Ectodermal cell (in vitro differentiated cells): ENCODE data around the gene FAM234A.
"Not testable (repeated sequence)": the region's sequence is repeated elsewhere in the genome, so short reads cannot be mapped to it uniquely, and the experiment has no call there.

ENCODE experiments used
- H3K27ac ChIP-seq: 2 replicates; pipeline ENCODE4 v1.7.0; 2013; ENCODE audit warnings: mild to moderate bottlenecking, low read depth, low read length; ENCODE audit not compliant: insufficient read depth, poor library complexity, severe bottlenecking
- H3K27me3 ChIP-seq: 2 replicates; pipeline ENCODE4 v1.7.0; 2013; ENCODE audit warnings: mild to moderate bottlenecking, low read length; ENCODE audit not compliant: insufficient read depth, control insufficient read depth, poor library complexity, severe bottlenecking
- H3K36me3 ChIP-seq: one replicate; pipeline ENCODE4 v1.7.0; 2013; ENCODE audit warnings: low read length; ENCODE audit not compliant: control insufficient read depth, insufficient read depth
- H3K4me1 ChIP-seq: one replicate; pipeline ENCODE4 v1.7.0; 2013; ENCODE audit warnings: low read length; ENCODE audit not compliant: control insufficient read depth, insufficient read depth
- H3K4me3 ChIP-seq: 2 replicates; pipeline ENCODE4 v1.7.0; 2013; ENCODE audit warnings: low read depth, low read length, control low read depth; ENCODE audit not compliant: insufficient read depth
- H3K9me3 ChIP-seq: 2 replicates; pipeline ENCODE4 v1.7.0; 2013; ENCODE audit warnings: mild to moderate bottlenecking, low read length, moderate library complexity; ENCODE audit not compliant: control insufficient read depth
- WGBS, 2 experiments: methylation state at CpG; one replicate each; pipeline ENCODE4 v1.1.7; 2013; ENCODE audit warnings: missing lambda C conversion rate in 2 of 2; 5-methylcytosine and 5-hydroxymethylcytosine counted together

The FAM234A gene

DNA sequence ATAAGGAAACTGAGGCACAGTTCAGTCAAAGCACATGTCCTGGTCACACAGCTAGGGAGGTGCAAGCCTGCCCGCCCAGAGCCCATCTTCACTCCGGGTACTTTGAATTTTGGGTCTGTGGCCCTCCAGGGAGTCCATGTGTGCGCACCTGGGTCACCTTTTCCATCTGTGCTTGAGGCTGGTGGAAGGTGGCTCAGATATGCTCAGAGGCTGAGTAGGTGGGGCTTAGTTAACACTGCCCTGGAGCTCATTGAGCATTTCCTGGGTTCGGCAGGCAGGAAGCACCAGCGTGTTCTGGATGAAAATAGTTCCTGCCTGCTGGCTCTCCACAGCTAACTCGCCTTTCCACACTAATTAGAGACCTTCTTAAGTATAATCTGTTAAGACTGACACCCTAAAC lies 19.2 kb downstream of the FAM234A start:
- H3K27ac ChIP-seq = no peak overlapping the region
- H3K4me1 ChIP-seq = no peaks in the 10 kb centered on the region
- 92 to 95% methylated on average over 6 of the region's 6 CpGs for WGBS, 2 experiments
- peaks cover 2% of the 10 kb centered on the region for H3K36me3 ChIP-seq
- no peak overlapping the region for H3K4me3 ChIP-seq
- no peaks in the 10 kb centered on the region for H3K9me3 ChIP-seq
- H3K27me3 ChIP-seq = no peaks in the 10 kb centered on the region

DNA sequence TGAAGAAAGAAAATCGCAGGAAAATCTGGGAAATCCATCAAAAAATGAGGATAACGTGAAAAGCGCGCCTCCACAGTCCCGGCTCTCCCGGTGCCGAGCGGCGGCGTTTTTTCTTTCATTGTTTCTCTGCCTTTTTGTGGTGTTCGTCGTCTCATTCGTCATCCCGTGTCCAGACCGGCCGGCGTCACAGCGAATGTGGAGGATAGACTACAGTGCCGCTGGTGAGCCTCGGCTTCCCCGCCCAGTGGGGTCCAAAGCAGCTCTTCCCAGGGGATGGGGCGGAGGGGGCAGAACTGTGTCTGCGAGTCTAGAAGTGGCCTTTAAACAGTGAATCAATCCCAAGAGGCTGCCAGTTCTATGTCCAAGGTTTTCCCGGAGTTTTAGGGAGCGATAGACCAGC lies 19.8 kb downstream of the FAM234A start:
- Histone ChIP-seq H3K9me3 (no peaks in the 10 kb centered on the region), H3K4me3 (no peak overlapping the region), H3K27me3 (no peaks in the 10 kb centered on the region), H3K27ac (no peak overlapping the region), H3K4me1 (no peaks in the 10 kb centered on the region), H3K36me3 (peaks cover 2% of the 10 kb centered on the region)
- WGBS, 2 experiments = 94 to 95% methylated on average over 25 of the region's 25 CpGs

DNA sequence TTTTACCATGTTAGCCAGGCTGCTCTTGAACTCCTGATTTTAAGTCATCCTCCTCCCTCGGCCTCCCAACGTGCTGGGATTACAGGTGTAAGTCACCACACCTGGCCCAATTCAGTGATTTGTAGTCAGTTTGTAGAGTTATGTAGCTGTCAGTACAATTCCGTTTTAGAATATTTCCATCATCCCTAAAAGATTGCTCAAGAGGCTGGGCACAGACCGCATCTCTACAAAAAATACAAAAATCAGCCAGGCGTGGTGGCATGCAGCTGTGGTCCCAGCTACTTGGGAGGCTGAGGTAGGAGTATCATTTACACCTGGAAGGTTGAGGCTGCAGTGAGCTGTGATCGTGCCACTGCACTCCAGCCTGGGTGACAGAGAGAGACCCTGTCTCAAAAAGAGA lies 20.6 kb downstream of the FAM234A start:
- Histone ChIP-seq H3K9me3 (no peaks in the 10 kb centered on the region), H3K27ac (no peak overlapping the region)
- 95 to 96% methylated on average over 6 of the region's 6 CpGs for WGBS, 2 experiments

DNA sequence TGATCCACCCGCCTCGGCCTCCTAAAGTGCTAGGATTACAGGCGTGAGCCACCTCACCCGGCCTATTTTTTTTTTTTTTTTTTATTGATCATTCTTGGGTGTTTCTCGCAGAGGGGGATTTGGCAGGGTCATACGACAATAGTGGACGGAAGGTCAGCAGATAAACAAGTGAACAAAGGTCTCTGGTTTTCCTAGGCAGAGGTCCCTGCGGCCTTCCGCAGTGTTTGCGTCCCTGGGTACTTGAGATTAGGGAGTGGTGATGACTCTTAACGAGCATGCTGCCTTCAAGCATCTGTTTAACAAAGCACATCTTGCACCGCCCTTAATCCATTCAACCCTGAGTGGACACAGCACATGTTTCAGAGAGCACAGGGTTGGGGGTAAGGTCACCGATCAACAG lies 23.5 kb downstream of the FAM234A start:
- H3K27me3 ChIP-seq, H3K9me3 ChIP-seq, H3K4me3 ChIP-seq, H3K4me1 ChIP-seq, H3K27ac ChIP-seq: not testable (repeated sequence)
- peaks cover 12% of the 10 kb centered on the region for H3K36me3 ChIP-seq
- WGBS, 2 experiments = 96 to 100% methylated on average over 8 of the region's 13 CpGs

More for the DNA sequence above, 20.6 kb downstream of the FAM234A start:
- no peak overlapping the region for H3K4me3 ChIP-seq
- peaks cover 2% of the 10 kb centered on the region for H3K36me3 ChIP-seq
- no peaks in the 10 kb centered on the region for H3K27me3 ChIP-seq
- no peaks in the 10 kb centered on the region for H3K4me1 ChIP-seq

DNA sequence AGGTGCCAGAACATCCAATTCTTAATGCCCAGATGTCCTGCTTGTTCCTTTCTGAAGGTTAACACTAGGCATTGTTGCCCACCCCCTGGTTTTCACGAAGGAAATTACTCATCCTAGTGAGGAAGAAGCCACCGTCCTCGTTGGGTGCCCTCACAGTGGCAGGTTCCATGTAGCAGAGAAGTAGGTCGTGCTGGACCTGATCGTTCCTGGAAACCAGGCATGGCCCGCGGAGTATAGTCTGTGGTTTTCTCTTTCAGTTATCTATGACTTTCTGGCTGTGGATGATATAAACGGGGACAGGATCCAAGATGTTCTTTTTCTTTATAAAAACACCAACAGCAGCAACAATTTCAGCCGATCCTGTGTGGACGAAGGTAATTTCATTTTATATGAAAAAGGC lies 24.6 kb downstream of the FAM234A start:
- Histone ChIP-seq H3K36me3 (peaks cover 17% of the 10 kb centered on the region), H3K27ac (no peak overlapping the region), H3K9me3 (no peaks in the 10 kb centered on the region), H3K27me3 (no peaks in the 10 kb centered on the region), H3K4me3 (no peak overlapping the region), H3K4me1 (no peaks in the 10 kb centered on the region)
- 94 to 96% methylated on average over 9 to 10 of the region's 10 CpGs for WGBS, 2 experiments

DNA sequence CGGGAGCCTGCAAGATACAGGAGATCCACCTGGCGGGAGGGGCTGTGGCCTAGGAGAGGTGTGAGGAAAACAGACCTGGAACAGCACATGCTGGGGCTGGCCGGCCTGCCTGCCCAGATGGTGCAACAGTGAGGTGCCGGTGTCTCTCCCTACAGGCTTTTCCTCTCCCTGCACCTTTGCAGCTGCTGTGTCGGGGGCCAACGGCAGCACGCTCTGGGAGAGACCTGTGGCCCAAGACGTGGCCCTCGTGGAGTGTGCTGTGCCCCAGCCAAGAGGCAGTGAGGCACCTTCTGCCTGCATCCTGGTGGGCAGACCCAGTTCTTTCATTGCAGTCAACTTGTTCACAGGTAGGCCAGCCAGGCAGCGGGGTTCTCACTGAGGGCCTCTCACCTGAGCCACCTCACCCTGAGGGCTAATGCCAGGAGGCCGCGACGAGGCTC lies 25.2 kb downstream of the FAM234A start:
- H3K4me3 ChIP-seq = no peak overlapping the region
- H3K9me3 ChIP-seq = no peaks in the 10 kb centered on the region
- no peaks in the 10 kb centered on the region for H3K27me3 ChIP-seq
- H3K27ac ChIP-seq = no peak overlapping the region
- 91 to 92% methylated on average over 13 of the region's 13 CpGs for WGBS, 2 experiments
- H3K4me1 ChIP-seq = no peaks in the 10 kb centered on the region
- peaks cover 17% of the 10 kb centered on the region for H3K36me3 ChIP-seq

DNA sequence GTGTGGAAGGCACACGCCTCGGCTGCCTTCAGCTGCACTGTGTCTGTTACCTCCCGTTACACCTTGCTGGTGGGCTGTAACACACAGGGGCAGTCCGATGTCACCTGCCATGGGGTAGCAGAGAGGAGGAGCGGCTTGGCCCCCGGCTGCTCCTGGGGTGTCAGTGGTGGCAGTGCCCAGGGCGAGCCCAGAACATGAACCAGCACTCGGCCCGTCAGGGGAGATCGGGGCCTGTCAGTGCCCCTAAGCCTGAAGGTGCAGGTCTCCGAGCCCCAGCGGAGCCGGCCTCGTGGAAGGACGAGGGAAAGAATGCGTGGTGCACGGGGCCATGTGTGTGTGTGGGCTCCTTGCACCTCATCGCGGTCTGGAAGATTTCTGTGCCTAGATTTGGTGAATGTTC lies 25.7 kb downstream of the FAM234A start:
- Histone ChIP-seq H3K27me3 (no peaks in the 10 kb centered on the region), H3K36me3 (peaks cover 20% of the 10 kb centered on the region), H3K4me3 (no peak overlapping the region), H3K27ac (no peak overlapping the region), H3K9me3 (no peaks in the 10 kb centered on the region), H3K4me1 (no peaks in the 10 kb centered on the region)
- 96 to 97% methylated on average over 19 of the region's 19 CpGs for WGBS, 2 experiments

DNA sequence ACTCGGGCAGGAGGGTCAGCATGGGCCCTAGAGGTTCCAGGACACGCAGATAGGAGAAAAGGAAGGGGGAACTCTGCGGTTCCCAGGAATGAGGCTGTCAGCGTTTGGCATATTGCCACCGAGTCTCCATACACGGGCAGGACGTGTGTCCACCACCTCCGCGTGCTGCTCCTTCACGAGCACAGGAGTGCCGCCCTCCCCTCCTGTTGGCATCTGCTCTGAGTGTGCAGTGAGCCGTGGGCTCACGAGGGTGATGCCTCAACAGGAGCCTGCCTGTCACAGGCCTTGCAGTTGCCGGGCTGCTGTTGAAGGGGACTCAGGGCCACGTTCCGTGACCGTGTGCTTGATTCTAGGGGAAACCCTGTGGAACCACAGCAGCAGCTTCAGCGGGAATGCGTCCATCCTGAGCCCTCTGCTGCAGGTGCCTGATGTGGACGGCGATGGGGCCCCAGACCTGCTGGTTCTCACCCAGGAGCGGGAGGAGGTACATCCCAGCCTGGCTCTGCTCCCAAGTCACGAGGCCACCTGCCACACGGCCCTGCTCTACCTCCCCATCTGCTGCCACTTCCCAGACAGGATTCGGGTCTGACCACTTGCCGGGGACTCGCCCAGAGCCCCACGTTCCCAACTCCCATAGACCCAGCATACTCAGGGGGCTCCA lies 26.5 kb downstream of the FAM234A start:
- no peaks in the 10 kb centered on the region for H3K4me1 ChIP-seq
- 96% methylated on average over 28 of the region's 28 CpGs for WGBS, 2 experiments
- H3K36me3 ChIP-seq = peaks cover 20% of the 10 kb centered on the region
- no peak overlapping the region for H3K27ac ChIP-seq
- no peaks in the 10 kb centered on the region for H3K9me3 ChIP-seq
- no peaks in the 10 kb centered on the region for H3K27me3 ChIP-seq
- no peak overlapping the region for H3K4me3 ChIP-seq

DNA sequence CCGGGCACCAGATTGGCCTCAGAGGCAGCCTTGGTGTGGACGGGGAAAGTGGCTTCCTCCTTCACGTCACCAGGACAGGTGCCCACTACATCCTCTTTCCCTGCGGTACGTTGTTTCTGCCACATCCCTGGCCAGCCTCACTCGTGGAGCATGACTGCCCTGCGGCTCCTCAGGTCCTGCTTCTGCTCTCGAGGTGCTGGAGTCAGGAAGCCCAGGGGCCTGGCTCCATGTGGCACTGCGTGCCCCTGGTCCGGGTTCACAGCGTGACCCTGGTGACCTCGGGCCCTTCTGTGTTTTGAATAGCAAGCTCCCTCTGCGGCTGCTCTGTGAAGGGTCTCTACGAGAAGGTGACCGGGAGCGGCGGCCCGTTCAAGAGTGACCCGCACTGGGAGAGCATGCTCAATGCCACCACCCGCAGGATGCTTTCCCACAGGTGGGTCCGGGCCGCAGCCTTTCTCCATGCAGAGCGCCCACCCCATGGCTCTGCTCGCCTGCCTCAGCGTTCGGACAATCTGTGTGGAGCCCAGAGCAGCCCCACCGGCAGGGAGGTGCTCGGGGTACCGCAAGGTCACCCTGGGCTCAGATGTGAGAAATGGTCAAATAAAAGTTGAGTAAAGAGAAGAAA lies 27.6 kb downstream of the FAM234A start:
- Histone ChIP-seq H3K4me3 (no peak overlapping the region), H3K27ac (no peak overlapping the region), H3K27me3 (no peaks in the 10 kb centered on the region), H3K36me3 (peaks cover 17% of the 10 kb centered on the region), H3K4me1 (no peaks in the 10 kb centered on the region), H3K9me3 (no peaks in the 10 kb centered on the region)
- WGBS, 2 experiments = 96 to 97% methylated on average over 29 of the region's 29 CpGs

DNA sequence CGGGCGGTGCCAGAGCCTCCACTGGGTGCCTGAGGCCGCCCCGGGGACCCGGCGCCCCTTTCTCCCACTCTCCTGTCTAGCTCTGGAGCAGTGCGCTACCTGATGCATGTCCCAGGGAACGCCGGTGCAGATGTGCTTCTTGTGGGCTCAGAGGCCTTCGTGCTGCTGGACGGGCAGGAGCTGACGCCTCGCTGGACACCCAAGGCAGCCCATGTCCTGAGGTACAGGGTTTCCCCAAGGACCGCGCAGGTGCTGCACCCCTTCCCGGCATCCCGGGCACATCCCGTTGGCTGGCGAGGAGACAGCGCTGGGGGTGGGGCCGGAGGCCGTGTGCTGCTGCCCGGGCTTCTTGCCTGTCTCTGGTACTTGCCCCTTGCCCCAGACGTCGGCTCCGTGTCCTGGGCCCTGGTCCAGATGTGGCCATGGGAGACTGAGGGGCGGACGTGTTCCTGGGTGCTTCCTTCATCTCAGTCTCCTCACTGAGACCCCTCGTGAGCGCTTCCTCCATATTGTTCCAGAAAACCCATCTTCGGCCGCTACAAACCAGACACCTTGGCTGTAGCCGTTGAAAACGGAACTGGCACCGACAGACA lies 28.7 kb downstream of the FAM234A start:
- H3K4me3 ChIP-seq = no peak overlapping the region
- H3K36me3 ChIP-seq = peaks cover 17% of the 10 kb centered on the region
- no peaks in the 10 kb centered on the region for H3K4me1 ChIP-seq
- H3K27me3 ChIP-seq = no peaks in the 10 kb centered on the region
- 97% methylated on average over 35 of the region's 35 CpGs for WGBS, 2 experiments
- no peak overlapping the region for H3K27ac ChIP-seq
- H3K9me3 ChIP-seq = no peaks in the 10 kb centered on the region
